Activated T-cell treated with anti-CD3 and anti-CD28 coated beads, Interleukin-2, amount 50 U/mL, for 48 hours (primary cell): ENCODE results near the gene BRIX1.
"Not testable (repeated sequence)": the region's sequence is repeated elsewhere in the genome, so short reads cannot be mapped to it uniquely, and the experiment has no call there.

Source experiments
- DNase-seq, 2 experiments: peaks; one replicate each; pipeline ENCODE4 v3.0.0-alpha.2; 2020

Gene BRIX1

GRCh38 chr5:34971655-34972054, 56.1 kb downstream of the BRIX1 start:
- not testable (repeated sequence) for DNase-seq
